Myocyte (in vitro differentiated cells): Measurements from ENCODE around the gene DGCR2. TPM values are rescaled to one million over a fixed set of nuclear protein-coding genes. Genes with fewer than 3 reads are reported as not detected.
A peak's percentile ranks its signal among the peaks of the same experiment; 100 is the strongest.
"Not testable (repeated sequence)": the region's sequence is repeated elsewhere in the genome, so short reads cannot be mapped to it uniquely, and the experiment has no call there.

Experiments
- DNase-seq: peaks from one replicate; pipeline ENCODE4 v3.0.0-alpha.2; 2012; ENCODE audit warnings: low read depth
- total RNA-seq: library from RNA; depleted of rRNA; stranded (reverse); fragments of >200 nt; gene quantifications from 2 replicates; pipeline ENCODE4 v1.2.3, GENCODE V29; 2014

The DGCR2 gene
- total RNA-seq, 1 donor from 2014 or later, result 60.8 TPM

DNA sequence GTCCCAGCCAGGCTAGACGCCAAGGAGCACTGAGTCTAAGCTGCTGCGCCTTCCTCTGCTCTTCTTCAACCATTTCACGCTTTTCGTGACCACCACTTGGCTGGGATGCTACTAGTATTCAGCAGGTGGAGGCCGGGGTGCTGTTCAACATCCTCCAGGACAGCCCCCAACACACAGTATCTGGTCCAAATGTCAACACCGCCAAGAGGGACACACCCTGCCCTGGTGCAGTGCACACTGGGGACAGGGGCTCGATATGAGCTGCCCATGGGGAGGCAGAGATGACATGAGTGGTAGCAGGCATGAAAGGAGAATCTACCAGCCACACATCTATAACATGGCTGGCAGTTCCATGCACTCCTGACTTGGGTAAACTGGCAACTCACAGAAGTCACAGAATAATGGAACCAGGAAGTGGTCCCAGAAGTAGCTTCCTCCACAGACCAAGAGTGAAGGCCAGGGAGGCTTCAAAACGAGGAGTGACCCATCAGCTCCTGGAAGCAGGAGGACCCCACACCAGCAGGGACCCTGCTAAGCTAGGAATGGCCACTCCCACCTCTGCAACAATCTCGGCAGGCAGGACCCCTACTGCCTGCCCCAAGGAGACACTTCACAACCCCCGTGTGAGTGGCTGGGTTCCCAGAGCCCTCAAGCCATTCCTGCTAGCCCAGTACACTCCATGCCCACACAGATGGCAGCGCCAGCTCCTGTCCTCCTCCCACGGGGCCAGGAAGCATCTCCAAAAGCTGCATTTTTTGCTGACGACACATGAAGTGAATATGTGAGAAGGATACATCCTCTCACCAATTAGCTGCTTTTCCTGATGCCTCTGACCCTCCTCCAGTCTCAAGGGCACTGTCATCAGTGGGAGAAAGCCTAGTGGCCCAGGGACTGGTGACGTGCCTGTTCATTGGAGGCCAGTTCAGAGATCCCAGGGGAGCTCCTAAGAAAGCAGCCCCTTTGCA is 78.8 kb downstream of the DGCR2 start:
- no peak for DNase-seq

DNA sequence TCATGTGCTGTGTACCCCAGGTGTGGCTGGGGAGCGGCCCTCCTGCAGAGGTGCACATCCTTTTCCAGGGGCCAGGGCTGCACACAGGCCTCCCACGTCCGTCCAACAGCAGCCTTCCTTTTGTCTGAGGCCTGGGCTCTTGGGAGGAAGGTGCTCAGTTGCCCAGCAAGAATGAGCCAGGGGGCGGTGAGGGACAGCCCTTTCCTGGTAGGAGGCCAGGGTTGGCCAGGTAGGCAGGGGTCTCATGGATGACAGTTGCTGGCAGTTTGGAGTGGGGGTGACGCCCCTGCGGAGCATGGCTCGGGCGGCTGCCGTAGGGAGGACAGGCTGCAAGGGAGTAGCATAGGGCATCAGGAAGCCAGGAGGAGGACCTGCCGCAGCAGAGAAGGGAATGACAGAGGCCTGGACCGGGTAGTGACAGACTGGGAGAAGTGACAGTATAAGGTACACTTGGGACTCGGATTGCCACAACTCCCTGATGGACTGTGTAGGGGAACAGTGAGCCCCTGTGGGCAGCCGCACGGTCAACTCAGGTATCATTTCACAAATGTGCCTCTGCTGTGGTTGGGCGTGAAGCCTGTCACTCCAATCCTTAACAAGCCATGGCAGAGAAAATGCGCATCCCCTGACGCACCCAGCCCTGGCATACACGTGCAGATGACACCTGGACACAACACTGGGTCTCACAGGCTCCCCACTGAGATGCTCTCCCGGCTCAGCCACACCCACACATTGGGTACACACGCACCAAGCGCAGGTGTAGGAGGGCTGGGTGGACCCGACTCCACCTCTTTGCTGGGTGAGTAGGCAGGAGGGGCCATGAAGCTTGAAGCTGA is 79.7 kb downstream of the DGCR2 start:
- DNase-seq, result no peak

DNA sequence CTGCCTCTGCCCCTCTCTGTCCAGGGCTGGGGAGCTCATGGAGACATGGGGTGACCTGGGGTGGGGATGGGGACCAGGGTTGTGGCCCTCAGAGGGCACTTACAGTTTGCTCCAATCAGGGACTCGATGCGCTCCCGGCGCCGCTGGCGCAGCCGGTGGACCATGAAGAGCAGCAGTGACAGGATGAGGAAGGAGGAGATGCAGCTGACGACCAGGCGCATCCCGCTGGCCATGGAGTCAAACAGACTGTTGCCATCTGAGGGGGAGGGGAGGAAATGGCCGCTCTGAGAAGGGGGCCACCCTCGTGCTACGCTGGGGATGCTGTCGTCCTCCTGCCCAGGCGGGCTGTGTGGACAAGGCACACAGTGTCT is 80.5 kb downstream of the DGCR2 start:
- DNase-seq, result no peak

DNA sequence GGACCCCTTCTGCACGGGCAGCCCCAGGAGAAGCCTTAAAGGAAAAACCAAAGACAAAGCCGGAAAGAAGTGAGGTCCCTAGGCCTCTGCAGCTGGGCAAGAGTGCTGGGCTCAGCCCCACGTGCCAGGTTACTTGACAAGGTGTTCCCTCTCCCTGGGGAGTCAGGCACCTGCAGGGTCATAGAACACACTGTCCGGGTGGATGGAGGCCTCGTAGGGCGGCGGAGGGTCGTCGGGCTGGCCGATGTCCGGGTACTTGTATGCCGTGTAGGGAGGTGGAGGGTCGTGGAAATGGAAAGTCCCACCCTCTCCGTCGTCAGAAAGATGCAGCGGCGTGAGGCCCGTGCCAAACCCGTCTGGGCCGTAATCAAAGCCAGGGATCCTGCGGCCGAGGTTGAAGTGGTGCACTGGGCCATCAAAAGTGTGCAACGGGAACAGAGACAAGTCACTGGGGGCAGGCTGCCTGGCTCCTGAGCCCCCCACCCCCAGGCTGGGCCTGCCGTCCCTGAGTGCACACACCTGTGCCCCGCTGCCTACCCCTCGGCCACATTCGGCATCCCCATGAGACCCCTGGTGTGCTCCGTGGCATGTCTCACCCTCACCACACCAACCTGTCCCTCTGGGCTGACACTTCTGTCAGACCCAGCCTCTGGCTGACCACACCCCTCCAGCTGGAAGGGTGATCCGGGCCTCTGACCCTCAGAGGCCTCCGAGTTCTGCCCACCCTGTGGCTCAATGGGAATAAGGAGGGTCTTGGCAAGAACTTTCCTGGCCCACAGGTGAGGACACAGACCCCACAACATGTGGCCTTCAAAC is 81.1 kb downstream of the DGCR2 start:
- no peak for DNase-seq

DNA sequence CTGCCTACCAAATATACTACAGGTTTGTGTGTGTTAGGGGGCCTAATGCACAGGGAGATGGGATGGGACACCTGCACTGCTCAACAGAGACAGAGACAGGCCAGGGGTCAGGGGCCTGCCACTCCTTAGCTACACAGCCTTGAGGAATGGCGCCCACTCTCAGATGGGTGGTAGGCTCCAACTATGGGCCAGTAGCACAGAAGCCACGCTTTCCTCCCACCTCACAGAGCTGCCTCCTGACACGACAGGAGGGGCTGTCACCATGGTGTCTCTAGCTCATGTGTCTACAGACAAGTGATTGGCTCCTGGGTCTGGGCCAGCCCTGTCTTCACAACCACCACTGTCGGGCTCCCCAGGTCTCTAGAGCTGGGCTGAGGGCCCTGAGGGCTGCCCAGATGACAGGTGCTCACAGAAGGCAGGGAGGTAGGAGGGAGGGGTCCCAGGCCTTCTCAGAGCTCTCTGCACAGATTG is 81.8 kb downstream of the DGCR2 start:
- DNase-seq, result no peak

DNA sequence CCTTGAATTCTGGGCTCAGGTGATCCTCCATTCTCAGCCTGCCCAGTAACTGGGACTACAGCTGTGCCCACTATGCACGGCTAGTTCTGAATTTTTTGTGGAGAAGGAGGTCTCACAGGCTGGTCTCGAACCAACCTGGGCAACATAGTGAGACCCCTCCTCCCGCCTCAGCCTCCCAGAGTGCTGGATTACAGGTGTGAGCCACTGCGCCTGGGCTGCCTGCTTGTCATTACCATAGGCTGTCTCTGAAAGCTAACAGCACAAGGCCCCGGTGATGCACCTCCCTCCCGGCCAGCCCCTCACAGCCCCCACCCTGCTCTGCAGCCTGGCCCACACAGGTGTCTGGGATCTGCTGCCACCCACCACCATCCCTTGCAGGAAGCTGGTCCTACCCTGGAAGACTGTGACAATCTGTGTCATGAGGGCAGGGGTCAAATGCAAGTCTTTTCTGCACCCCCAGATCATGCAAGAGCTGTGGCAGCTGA is 82.4 kb downstream of the DGCR2 start:
- DNase-seq, result no peak

DNA sequence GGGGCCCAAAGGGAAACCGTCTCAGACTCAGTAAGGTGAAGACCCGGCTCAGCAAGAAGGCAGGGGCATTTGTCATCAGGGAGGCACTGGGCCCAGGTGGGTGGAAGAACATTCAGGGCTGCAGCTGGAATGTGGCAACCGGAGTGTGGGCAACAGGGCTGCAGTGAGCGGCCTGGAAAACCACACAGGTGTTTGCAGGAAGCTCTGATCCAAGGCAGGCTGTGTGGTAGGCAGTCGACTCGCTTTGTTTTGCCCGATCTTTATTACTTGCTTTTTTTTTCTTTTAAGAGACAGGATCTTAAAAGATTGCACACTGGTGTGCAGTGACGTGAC is 82.8 kb downstream of the DGCR2 start:
- no peak for DNase-seq

DNA sequence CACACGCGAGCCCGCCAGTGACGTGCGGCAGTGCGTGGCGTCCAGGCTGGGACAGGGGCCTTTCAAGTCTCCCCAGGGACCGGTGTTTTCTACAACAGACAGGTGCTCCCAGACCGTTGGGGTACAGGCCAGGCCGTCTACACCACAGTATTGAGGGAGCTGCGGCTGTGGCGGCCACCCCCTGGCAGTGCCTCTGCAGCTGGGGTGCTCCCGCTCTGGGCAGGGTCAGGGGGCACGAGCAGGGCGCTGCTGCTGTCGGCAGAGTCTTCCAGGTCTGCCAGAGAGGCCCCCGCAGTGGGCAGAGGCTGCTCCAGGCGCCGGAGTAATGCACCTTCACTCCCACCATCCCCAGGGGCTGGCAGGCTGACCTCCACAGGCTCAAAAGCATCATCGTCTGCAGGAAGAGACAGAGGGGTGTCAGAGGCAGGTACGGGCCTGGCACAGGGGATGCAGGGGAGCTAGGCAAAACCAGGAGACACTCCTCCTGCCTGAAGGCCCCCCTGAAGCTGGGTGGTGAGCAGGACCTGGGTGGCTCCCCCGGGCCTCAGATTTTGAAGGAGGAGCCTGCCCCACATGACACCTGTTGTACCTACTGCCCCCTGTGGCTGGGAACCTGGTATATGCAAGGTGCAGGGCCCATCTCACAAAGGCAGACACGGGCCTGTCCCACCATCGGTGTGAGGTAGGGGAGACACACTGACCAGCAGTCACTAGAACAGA is 83.3 kb downstream of the DGCR2 start:
- no peak for DNase-seq

DNA sequence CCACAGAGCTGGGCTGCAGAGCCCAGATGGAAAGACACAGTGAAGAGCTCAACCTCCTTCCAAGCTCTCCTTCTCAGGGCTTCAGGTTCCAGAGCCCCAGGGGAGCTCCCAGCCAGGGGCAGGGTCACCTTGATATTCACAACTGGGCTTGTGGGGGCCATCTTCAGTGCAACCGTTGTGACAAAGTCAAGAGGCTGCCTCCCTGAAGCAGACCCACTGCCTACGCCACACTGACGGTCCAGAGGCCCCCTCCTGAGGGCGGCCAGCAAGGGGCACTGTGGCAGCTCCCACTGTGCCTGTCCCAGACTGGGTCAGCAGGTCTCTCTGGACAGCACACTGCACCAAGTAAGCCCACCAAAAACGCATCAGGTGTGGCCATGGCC is 84.1 kb downstream of the DGCR2 start:
- no peak for DNase-seq

DNA sequence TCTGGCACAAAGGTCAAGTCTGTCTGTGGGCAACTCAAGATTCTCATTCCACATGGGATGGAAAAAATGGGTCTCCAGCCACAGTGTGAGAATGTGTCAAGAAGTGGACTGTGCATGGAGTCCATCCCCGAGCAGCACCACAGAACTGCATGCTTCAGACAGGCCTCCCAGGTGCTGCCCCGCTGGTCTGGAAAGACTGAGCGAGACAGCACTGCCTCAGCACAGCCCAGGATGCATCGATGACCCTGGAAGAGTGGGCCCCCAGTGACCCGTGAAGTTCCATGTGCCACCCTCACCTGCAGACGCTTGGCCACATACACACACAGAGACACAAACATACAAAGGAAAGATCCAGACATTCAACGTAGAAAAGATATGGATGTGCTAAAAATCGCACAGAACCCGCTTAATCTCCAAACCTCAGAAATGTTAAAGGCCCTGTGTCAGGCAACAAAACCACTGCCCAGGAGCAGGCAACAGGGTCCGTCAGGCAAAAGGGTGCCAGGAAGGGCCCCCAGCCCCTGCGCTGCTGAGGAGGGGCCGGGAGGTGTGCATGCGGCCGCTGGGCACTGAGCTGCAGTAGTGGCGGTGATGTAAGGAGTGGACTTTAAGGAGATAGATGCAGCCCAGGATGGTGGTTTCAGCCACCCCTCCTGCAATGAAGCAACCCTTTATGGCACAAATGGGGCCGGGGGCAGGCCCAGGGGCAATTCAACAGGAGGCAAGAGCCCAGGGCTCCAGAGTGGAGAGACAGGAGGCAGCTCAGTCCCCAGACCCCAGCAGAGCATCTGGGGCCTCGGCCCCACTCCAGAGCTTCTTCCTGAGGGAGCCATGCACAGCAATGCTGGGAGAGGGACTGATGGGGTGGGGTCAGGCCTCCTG is 84.7 kb downstream of the DGCR2 start:
- no peak for DNase-seq

DNA sequence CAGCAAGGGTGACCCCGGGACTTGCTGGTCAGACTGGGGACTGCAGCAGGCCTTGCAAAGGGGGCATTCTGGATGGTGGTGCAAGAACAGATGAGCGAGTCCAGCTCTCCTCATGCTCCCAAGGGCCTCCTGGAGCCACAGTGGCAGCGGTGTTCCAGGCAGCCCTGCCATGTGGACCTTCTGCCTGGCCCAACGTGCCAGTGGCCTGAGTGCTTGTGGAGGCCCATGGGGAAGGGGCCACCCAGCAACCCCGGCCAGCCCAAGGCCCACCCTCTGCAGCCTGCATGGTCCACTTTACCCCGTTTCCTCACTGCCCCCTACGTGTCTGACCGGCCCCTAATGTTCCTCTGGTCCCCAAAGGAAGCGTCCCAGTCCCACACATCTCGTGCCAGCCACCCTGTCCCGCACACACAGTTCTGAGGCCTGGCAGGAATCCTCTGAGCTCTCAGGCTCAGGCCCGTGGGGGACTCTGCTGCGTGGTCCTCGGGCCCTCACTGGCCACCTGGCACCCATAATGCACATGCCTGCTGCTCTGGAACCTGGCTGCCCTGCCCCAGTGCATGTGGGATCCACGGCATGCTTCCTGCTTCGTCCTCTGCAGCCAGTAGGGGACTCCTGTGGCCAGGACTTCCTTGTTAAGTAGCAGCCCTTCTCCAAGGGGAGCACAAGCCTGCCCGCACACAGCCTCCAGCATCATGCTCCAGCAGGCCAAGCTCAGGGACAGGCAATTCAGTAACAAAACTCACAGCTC is 85.5 kb downstream of the DGCR2 start:
- DNase-seq, result no peak

DNA sequence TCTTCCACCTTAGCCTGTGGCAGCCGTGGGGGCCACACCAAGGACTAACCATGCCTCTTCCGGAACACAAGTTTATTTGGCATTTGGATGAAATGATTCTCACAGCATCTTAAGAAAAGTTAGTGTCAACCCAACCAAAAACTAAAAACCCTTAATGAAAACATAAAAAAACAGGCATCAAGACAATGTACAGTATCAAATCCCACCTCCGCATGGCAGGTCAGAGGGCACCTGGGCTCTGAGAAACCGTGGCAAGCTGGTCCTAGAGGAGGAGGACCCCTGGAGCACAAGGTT is 86.0 kb downstream of the DGCR2 start:
- no peak for DNase-seq

DNA sequence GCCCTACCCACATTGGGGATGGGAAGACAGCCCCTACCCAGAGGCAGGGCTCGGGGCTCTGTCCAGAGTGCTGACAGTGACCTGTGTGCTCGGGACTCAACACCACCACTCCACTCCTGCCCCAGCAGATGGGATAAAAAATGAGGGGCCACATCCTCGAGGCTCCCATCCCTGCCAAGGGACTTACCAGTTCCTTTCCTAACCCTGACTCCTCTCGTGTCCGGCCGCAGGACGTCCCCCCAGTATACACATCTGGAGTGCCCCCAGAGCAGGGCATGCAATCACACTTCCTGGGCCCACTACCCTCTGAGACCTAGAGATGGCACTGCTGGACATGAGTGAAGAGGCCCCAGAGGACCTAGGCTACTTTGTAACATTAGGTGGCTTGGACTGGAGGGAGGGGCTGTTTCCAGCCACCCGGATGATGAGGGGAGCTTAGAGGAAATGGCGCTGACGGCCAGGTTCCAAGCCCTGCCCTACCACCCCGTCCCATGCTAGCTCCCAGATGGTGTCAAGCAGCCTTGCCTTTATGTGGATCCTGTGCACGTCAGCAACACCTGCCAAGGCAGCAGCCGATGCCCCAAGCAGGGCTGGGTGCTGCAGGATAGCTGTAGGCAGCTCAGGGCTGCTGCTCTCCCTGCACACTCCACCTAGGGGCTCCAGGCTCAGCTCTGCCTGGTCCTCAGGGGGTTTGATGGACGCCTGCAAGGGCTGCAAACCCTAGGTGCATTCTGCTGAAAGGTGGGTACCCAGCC is 86.6 kb downstream of the DGCR2 start:
- peak; percentile 33 for DNase-seq

DNA sequence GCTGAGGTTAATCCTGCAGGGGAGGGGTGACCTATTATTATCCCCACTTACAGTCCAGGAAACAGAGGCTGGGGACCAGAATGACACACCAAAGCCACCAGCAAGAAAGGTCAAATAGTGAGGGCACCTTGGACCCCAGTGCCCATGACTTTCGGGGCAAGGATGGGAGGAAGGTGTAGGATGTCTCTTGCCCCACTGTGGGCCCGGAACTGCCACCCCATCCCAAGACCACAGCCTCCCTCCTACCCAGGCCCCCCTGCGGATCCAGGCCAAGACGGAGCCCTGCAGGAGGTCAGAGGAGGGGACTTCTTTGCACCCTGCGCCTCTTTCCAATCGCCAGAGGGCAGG is 87.1 kb downstream of the DGCR2 start:
- DNase-seq, result not testable (repeated sequence)

DNA sequence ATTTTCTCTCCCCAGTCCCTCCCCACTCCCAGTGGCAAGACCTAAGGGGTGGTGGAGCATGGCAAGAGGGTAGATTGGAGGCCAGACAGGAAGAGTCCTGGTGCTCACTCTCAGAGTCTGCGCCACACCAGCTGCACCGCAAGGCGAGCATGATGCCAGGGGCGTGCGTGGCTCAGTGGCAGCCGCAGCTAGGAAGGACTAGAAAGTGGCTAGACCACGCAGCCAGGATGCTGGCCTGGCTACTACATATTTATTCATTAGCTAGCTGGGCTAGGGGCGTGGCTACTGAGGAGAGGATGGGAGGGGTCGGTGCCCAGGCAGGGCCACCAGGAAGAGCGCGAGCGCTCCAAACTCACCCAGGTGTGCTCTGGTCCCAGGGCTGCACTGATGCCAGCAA is 87.5 kb downstream of the DGCR2 start:
- not testable (repeated sequence) for DNase-seq

DNA sequence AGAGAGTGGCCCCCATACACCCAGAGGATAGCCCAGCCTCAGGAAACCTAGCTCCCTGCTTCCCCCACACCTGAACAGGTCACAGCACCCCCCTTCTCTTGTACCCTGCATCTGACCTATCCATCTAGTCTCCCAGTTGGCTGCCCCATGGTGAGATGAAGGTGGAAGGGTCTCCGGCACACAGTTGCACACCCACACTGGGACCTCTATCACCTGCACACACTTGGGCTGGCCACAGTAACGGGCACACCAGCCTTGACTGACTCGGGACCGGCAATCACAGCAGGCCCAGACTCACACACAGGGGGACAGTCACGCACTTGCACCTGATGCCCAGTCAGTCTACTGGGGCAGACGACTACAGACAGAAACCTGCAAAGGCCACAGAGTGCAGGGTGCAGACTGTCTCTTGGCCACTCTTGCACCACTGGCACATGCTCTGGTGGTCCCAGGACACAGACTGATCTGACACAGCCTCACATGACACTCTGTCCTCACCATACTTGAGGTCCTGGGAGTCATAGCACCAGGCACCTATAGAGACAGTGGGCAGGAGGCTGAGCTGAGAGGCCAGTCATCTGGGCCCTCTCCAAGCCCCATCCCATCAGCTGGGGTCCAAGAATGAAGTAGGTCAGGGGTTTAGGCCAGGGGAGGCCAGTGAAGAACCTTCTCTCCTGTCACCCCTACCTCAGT is 88.0 kb downstream of the DGCR2 start:
- not testable (repeated sequence) for DNase-seq

DNA sequence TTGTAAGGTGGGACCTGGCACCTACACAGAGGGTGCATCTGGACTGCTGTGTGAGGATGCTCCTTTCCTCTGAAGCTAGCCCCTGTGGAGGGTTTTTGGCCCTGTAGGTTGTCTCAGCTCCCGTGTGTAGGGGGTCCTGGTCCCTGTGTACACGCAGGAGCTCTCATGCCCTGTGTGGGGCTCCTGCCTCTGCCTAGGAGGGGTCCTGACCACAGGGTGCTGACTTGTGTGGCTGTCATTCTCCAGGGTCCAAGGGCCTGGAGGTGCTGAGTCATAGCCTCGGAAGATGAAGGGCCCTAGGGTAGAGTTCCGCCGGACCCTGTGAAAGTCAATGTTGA is 88.7 kb downstream of the DGCR2 start:
- DNase-seq, result not testable (repeated sequence)
